Endometrium (tissue), 2 donors: Measurements from ENCODE around the gene ADPGK.

Source experiments
- FAIRE-seq: peaks from 2 replicates; lab custom pipeline; 2012; peaks lifted over from hg19 to GRCh38; lab: Jason Lieb, UNC
- donor health status: control.
- donor health status: control.

Gene ADPGK

GRCh38 chr15:72790302-72790910 lies 6.8 kb upstream of the ADPGK start:
- FAIRE-seq: no peak

- FAIRE-seq: no peak
Measured at GRCh38 chr15:72787526-72787925, 4.0 kb upstream of the ADPGK start.

- no peak for FAIRE-seq
Measured at GRCh38 chr15:72786676-72787345, 3.3 kb upstream of the ADPGK start.

GRCh38 chr15:72786242-72786641 lies 2.7 kb upstream of the ADPGK start:
- no peak for FAIRE-seq

- no peak for FAIRE-seq
Measured at GRCh38 chr15:72785841-72786240, 2.3 kb upstream of the ADPGK start.

- FAIRE-seq: no peak
Measured at GRCh38 chr15:72785432-72785831, 1.9 kb upstream of the ADPGK start.

- no peak for FAIRE-seq
Measured at GRCh38 chr15:72784456-72784876, 908 bp upstream of the ADPGK start.

- no peak for FAIRE-seq
Measured at GRCh38 chr15:72783004-72783639, 436 bp downstream of the ADPGK start.

- FAIRE-seq: no peak
Measured at GRCh38 chr15:72782274-72783003, 1.1 kb downstream of the ADPGK start.

GRCh38 chr15:72781631-72782030 lies 1.9 kb downstream of the ADPGK start:
- no peak for FAIRE-seq

GRCh38 chr15:72778796-72779195 lies 4.8 kb downstream of the ADPGK start:
- FAIRE-seq: no peak

- no peak for FAIRE-seq
Measured at GRCh38 chr15:72774696-72775383, 8.7 kb downstream of the ADPGK start.

- no peak for FAIRE-seq
Measured at GRCh38 chr15:72771329-72771725, 12.2 kb downstream of the ADPGK start.

- FAIRE-seq: no peak
Measured at GRCh38 chr15:72770673-72771328, 12.8 kb downstream of the ADPGK start.

- no peak for FAIRE-seq
Measured at GRCh38 chr15:72766780-72767179, 16.8 kb downstream of the ADPGK start.

- no peak for FAIRE-seq
Measured at GRCh38 chr15:72766025-72766424, 17.5 kb downstream of the ADPGK start.

GRCh38 chr15:72764656-72765055 lies 18.9 kb downstream of the ADPGK start:
- no peak for FAIRE-seq

GRCh38 chr15:72760590-72761260 lies 22.8 kb downstream of the ADPGK start:
- FAIRE-seq: no peak

GRCh38 chr15:72758182-72758581 lies 25.4 kb downstream of the ADPGK start:
- FAIRE-seq: no peak

- FAIRE-seq: no peak
Measured at GRCh38 chr15:72754096-72754495, 29.5 kb downstream of the ADPGK start.

- FAIRE-seq: no peak
Measured at GRCh38 chr15:72751751-72752455, 31.7 kb downstream of the ADPGK start.
